ENCODE results near the gene CHD9NB.
"Not testable (repeated sequence)": the region's sequence is repeated elsewhere in the genome, so short reads cannot be mapped to it uniquely, and the experiment has no call there.

The CHD9NB gene

DNA sequence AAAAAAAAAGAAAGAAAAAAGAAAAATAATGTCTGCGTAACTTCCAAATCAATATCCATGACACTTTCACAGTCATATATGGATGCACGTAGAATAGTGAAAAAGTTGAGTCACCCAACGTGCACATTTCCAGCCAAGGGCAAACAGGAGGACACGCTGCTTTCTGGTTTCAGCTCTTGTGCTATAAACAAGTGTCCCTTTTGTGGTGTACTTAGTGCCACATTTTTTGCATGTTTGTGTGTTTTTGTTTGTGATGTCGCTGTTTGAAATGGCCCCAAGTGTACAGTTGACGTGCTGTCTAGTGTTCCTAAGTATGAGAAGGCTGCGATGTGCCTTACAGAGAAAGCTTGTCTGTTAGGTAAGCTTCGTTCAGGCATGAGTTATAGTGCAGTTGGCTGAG lies 5.0 kb upstream of the CHD9NB start:
- H3K4me3 ChIP-seq (ENCODE audit: low read length): no peak overlapping the region
- TF ChIP-seq, protein P1, sequence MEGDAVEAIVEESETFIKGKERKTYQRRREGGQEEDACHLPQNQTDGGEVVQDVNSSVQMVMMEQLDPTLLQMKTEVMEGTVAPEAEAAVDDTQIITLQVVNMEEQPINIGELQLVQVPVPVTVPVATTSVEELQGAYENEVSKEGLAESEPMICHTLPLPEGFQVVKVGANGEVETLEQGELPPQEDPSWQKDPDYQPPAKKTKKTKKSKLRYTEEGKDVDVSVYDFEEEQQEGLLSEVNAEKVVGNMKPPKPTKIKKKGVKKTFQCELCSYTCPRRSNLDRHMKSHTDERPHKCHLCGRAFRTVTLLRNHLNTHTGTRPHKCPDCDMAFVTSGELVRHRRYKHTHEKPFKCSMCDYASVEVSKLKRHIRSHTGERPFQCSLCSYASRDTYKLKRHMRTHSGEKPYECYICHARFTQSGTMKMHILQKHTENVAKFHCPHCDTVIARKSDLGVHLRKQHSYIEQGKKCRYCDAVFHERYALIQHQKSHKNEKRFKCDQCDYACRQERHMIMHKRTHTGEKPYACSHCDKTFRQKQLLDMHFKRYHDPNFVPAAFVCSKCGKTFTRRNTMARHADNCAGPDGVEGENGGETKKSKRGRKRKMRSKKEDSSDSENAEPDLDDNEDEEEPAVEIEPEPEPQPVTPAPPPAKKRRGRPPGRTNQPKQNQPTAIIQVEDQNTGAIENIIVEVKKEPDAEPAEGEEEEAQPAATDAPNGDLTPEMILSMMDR (conservative IDR thresholded peaks at IDR 0.05; ENCODE audit: low read depth, low read length): no peak
- no peak for DNase-seq (ENCODE audit: low read depth)

DNA sequence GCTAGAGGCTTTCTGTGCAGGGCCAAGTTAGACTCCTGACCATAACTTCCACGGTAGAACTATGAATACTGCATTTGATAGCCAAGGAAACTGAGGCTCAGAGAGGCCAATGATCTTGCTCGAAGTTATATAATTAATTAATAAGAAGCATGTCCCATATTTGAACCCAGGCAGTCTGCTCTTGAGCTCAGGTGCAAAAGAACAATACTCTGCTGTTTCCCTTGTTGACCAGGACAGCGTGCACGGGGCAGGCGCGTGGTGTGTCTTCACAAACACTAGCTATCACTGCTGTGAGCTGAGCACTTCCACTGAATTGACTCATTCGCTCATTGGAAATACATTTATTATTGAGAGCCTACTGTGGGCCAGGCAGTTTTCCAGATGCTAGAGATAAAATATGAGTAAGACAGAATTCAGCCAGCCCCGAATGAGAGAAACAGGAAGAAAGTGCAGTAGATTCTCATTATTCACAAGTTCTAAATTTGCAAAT lies 3.7 kb upstream of the CHD9NB start:
- H3K4me3 ChIP-seq (ENCODE audit: low read length): no peak overlapping the region
- TF ChIP-seq, protein P1 (conservative IDR thresholded peaks at IDR 0.05; ENCODE audit: low read depth, low read length): no peak
- no peak for DNase-seq (ENCODE audit: low read depth)

DNA sequence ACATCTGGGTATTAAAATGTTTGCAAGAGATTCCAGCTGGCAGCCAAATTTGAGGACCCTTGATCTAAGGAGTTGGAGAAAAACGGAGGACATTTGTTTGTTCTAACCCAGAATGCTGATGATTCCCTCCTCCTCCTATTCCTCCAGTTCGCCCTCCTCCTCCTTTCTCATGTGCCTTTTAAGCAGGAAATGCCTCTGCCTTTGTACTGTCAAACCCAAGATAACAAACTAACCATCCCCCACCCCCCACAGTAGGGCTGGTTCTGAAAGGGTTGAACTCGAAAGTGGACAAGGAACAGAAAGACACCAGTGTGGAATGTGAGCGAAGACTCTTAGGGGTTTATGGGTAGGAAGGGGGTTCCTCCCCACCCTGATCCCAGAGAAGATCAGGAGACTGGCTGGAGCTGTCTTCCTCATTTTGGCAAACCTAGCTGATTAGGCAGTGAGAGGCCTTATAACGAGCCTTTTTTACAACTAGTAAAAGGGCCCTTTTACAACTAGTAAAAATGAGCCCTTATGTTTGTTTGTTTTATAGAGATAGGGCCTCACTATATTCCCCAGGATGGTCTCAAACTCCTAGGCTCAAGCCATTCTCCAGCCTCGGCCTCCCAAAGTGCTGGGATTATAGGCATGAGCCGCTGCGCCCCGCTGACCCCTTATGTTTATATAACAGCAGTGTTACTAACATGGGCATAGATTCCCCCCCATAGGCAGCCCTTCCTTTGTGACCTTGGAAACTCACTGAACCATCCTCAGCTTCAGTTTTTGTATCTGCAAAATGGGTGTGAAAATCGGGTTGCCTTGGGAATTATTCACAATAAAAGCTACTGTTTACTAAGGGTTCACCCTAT lies 3.1 kb upstream of the CHD9NB start:
- peak overlapping the region; percentile 77 for H3K4me3 ChIP-seq (ENCODE audit: low read length)
- TF ChIP-seq, protein P1 (conservative IDR thresholded peaks at IDR 0.05; ENCODE audit: low read depth, low read length): no peak
- DNase-seq (ENCODE audit: low read depth): no peak

DNA sequence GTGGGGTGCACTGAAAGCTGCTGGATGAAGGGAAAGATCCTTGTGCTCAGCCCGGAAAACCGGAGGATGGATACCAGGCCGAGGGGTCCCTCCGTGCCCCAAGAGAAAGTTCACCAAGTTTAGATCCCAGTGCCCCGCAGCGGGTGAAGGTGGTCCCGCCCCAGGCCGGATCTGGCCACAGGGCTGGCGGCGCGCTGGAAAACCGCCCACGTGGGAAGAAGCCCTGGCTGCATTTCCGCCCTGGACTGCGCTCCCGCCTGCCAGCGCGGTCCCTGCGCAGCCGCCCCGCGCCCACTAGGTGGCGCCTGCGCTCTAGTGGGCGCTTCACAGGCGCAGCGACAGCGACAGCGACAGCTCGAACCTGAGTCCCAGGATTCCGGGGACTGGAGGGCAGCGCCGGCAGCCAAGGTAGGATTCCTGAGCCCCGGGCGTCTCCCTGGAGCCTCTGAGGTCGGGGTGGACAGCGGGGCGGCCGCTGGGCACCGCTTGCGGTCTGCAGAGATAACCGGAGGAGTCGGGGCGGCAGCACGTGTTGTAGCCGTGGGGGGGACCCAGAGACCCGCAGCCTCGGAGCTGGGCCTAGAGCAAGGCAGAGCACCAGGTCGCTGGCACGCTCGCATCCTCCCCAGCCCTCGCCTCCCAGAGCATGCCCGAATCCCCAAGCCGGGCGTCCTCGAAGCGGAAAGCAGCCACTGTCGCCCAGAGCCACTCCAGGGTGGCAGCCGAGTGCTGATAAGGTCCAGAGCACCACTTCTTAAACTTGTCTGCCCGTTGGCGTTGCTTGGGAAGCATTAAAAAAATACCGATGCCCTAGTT lies 2.2 kb upstream of the CHD9NB start, which contains the start of gene CHD9:
TSS of gene CHD9 (plus strand) at position 322 of the 816 bp plus-strand sequence. CDS start 101,099 bp downstream, outside the sequence.
- DNase-seq (ENCODE audit: low read depth): peak; percentile 39
- H3K4me3 ChIP-seq (ENCODE audit: low read length): peak within 1 kb of the TSS; percentile 77
- TF ChIP-seq, protein P1 (conservative IDR thresholded peaks at IDR 0.05; ENCODE audit: low read depth, low read length): peak; percentile 96

DNA sequence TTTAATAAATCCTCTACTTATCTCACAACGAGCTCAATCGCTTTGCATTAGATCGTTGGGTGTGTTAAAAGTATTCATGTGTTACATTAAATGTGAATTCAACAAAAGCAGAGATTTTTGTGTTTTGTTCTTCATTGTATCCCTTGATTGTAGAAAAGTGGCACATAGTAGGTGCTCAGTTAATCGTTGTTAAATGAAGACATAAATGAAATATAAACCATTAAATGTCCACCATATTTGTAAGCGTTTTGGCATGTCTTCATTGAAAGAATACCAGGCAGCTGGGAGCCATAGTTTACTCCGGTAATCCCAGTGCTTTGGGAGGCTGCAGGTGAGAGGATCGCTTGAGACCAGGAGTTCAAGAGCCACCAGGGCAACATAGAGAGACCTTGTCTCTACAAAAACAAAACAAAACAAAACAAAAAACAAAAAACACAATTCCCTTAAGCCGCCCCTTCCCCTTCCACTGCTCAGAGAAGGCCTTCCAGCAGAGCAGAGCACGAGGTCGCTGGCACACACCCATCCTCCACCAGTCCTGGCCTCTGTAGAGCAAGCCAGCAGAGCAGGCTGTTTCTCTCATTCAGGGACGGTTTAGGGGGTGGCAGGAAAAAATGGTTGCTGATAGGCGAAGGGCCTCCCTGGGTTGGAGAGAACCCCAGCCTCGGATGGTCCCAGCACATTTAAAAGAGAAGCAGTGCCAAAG lies 1.4 kb upstream of the CHD9NB start:
- H3K4me3 ChIP-seq (ENCODE audit: low read length): peak overlapping the region; percentile 77
- TF ChIP-seq, protein P1 (conservative IDR thresholded peaks at IDR 0.05; ENCODE audit: low read depth, low read length): no peak
- no peak for DNase-seq (ENCODE audit: low read depth)

DNA sequence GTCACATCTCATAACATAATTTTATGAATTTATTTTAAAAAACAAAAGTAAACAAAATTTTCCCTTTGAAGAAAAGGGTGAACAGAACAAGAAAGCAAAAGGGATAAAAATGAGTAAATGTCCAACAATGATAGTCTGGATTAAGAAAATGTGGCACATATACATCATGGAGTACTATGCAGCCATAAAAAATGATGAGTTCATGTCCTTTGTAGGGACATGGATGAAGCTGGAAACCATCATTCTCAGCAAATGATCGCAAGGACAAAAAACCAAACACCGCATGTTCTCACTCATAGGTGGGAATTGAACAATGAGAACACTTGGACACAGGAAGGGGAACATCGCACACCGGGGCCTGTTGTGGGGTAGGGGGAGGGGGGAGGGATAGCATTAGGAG lies 1.4 kb downstream of the CHD9NB start:
- H3K4me3 ChIP-seq (ENCODE audit: low read length); DNase-seq (ENCODE audit: low read depth): not testable (repeated sequence)
